ENCODE measurements around the gene PLCB4. TPM values are rescaled to one million over a fixed set of nuclear protein-coding genes. Genes with fewer than 3 reads are reported as not detected.

Gene PLCB4
- total RNA-seq, 1 experiment from 2014 or later, result 10.1 TPM

DNA sequence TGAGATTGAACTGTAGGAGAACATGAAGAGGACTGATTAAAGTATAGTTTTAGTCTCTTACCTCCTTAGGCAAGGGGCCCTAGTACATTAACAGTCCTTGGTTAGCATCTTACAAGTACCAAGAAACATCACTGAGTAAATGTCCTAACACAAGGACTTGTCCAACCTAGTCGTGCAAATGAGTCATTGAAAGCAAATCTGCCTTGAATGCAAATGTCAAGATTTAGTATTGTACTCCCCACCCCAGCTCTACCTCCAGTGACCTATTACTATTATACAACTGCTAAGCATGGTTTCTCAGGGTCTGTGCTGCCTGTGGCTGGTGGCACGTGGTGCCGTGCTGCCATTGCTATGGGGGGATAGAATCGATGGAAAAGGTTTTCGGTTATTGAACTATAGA, 138.4 kb downstream of the PLCB4 start:
- H3K9me3 Mint-ChIP-seq, result no peaks in the 10 kb centered on the region
- Histone ChIP-seq H3K4ac (ENCODE audit: low read depth, low read length) (no peak overlapping the region), H3K4me1 (ENCODE audit: insufficient read depth, low read length) (no peaks in the 10 kb centered on the region), H2AFZ (ENCODE audit: low read length) (no peak overlapping the region), H4K91ac (ENCODE audit: insufficient read length, low read depth, low read length) (no peak overlapping the region), H2AK5ac (ENCODE audit: insufficient read length, low read length) (no peak overlapping the region), H3K18ac (ENCODE audit: insufficient read length, low read depth, low read length) (no peak overlapping the region), H4K20me1 (ENCODE audit: control insufficient read depth, insufficient read depth, insufficient read length) (no peaks in the 10 kb centered on the region), H2BK15ac (ENCODE audit: low read depth, low read length) (no peak overlapping the region), H2BK120ac (ENCODE audit: low read depth, low read length, poor library complexity, severe bottlenecking) (no peak overlapping the region), H3K79me1 (ENCODE audit: insufficient read depth, low read depth, low read length, poor library complexity, severe bottlenecking) (no peaks in the 10 kb centered on the region), H2BK5ac (ENCODE audit: insufficient read length, low read length) (no peak overlapping the region), H3K23ac (ENCODE audit: insufficient read length, low read depth, low read length) (no peak overlapping the region), H4K8ac (replicated peaks; ENCODE audit: insufficient read length, low read depth, low read length) (no peak overlapping the region), H3T11ph (ENCODE audit: low read length) (no peak overlapping the region), H2BK20ac (ENCODE audit: low read depth, low read length, poor library complexity, severe bottlenecking) (no peak overlapping the region), H3K56ac (ENCODE audit: insufficient read length, low read depth, low read length) (no peak overlapping the region), H2BK12ac (ENCODE audit: insufficient read length, low read depth, low read length) (no peak overlapping the region), H3K9me3 (ENCODE audit: control insufficient read depth, low read depth, low read length) (no peaks in the 10 kb centered on the region), H4K5ac (ENCODE audit: insufficient read length, low read depth, low read length) (no peak overlapping the region), H3K23me2 (ENCODE audit: insufficient read length, low read depth, low read length, poor library complexity, severe bottlenecking) (no peaks in the 10 kb centered on the region), H3K27ac (ENCODE audit: insufficient read length, low read depth, low read length) (no peak overlapping the region), H3K14ac (ENCODE audit: insufficient read depth, low read length) (no peak overlapping the region), H3K4me2 (ENCODE audit: insufficient read depth, insufficient read length, low read length) (no peak overlapping the region), H3K27me3 (ENCODE audit: insufficient read depth, low read length) (no peaks in the 10 kb centered on the region), H3K79me2 (ENCODE audit: insufficient read depth, low read length) (no peaks in the 10 kb centered on the region), H3K9ac (ENCODE audit: extremely low read depth, insufficient read length, low read length) (no peak overlapping the region)
- H3K27ac Mint-ChIP-seq, result no peak overlapping the region
- no peak overlapping the region for H3K4me3 Mint-ChIP-seq
- no CpG with 5 or more reads among the region's 5 CpGs for WGBS (ENCODE audit: extremely low coverage, insufficient read length, low lambda C conversion rate)
- H3K27me3 Mint-ChIP-seq (ENCODE audit: low read depth), result no peaks in the 10 kb centered on the region
- peaks cover 15 to 17% of the 10 kb centered on the region in 2 experiments for H3K4me1 Mint-ChIP-seq
- TF ChIP-seq, protein P1, sequence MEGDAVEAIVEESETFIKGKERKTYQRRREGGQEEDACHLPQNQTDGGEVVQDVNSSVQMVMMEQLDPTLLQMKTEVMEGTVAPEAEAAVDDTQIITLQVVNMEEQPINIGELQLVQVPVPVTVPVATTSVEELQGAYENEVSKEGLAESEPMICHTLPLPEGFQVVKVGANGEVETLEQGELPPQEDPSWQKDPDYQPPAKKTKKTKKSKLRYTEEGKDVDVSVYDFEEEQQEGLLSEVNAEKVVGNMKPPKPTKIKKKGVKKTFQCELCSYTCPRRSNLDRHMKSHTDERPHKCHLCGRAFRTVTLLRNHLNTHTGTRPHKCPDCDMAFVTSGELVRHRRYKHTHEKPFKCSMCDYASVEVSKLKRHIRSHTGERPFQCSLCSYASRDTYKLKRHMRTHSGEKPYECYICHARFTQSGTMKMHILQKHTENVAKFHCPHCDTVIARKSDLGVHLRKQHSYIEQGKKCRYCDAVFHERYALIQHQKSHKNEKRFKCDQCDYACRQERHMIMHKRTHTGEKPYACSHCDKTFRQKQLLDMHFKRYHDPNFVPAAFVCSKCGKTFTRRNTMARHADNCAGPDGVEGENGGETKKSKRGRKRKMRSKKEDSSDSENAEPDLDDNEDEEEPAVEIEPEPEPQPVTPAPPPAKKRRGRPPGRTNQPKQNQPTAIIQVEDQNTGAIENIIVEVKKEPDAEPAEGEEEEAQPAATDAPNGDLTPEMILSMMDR (conservative IDR thresholded peaks at IDR 0.05), result no peak
- H3K36me3 Mint-ChIP-seq (ENCODE audit: insufficient read depth in 1 of 3, low read depth in 3 of 3), result no peaks in the 10 kb centered on the region
- DNase-seq, result no peak
